GM21529 (cell line): ENCODE measurements around the gene OPA1.

Experiments used
- ATAC-seq: cut with Tn5 transposase; IDR thresholded peaks from one replicate; pipeline ENCODE4 v1.9.1; 2021; ENCODE audit not compliant: unreplicated experiment

The OPA1 gene

GRCh38 chr3:193592841-193593667, at the start of gene OPA1:
TSS of gene OPA1 (plus strand) at chr3:193593208. CDS start at chr3:193593378, 170 bp downstream.
- peak; percentile 97 for ATAC-seq

GRCh38 chr3:193544289-193544688, 48.7 kb upstream of the OPA1 start:
- no peak for ATAC-seq

GRCh38 chr3:193545304-193545703, 47.7 kb upstream of the OPA1 start:
- no peak for ATAC-seq

GRCh38 chr3:193546129-193546528, 46.9 kb upstream of the OPA1 start:
- no peak for ATAC-seq

- ATAC-seq, result no peak
Observed at GRCh38 chr3:193548406-193548805, 44.6 kb upstream of the OPA1 start.

GRCh38 chr3:193552923-193553322, 40.1 kb upstream of the OPA1 start:
- ATAC-seq, result no peak

GRCh38 chr3:193553586-193553985, 39.4 kb upstream of the OPA1 start:
- ATAC-seq, result no peak

GRCh38 chr3:193554811-193555210, 38.2 kb upstream of the OPA1 start, which contains the start of gene ATP13A4:
TSS of gene ATP13A4 (minus strand) at chr3:193554895. CDS start at chr3:193554799, 96 bp downstream.
- no peak for ATAC-seq

GRCh38 chr3:193556841-193557240, 36.2 kb upstream of the OPA1 start:
- no peak for ATAC-seq

- ATAC-seq, result no peak
Observed at GRCh38 chr3:193559100-193559499, 33.9 kb upstream of the OPA1 start.

GRCh38 chr3:193560091-193560490, 32.9 kb upstream of the OPA1 start:
- no peak for ATAC-seq

GRCh38 chr3:193560870-193561269, 32.1 kb upstream of the OPA1 start:
- ATAC-seq, result no peak

- ATAC-seq, result no peak
Observed at GRCh38 chr3:193563426-193563825, 29.6 kb upstream of the OPA1 start.

- ATAC-seq, result no peak
Observed at GRCh38 chr3:193564012-193564411, 29.0 kb upstream of the OPA1 start.

GRCh38 chr3:193569119-193569518, 23.9 kb upstream of the OPA1 start:
- no peak for ATAC-seq

GRCh38 chr3:193572426-193572908, 20.5 kb upstream of the OPA1 start:
- ATAC-seq, result peak; percentile 89

- ATAC-seq, result no peak
Observed at GRCh38 chr3:193573403-193574191, 19.4 kb upstream of the OPA1 start.

GRCh38 chr3:193574488-193575070, 18.4 kb upstream of the OPA1 start:
- ATAC-seq, result no peak

- no peak for ATAC-seq
Observed at GRCh38 chr3:193585530-193585929, 7.5 kb upstream of the OPA1 start.

- no peak for ATAC-seq
Observed at GRCh38 chr3:193586526-193586925, 6.5 kb upstream of the OPA1 start.

GRCh38 chr3:193589129-193589528, 3.9 kb upstream of the OPA1 start:
- ATAC-seq, result no peak
